NCI-H1930 (cell line): Measurements from ENCODE around the gene LCLAT1.

Experiments
- DNase-seq, 2 experiments: peaks; one replicate each; lab custom pipeline; 2025; lab: John Stamatoyannopoulos, UW

The LCLAT1 gene

GRCh38 chr2:30514848-30515435 is 67.9 kb downstream of the LCLAT1 start:
- DNase-seq = no peak

- DNase-seq = no peak
Measured at GRCh38 chr2:30516166-30516565, 69.1 kb downstream of the LCLAT1 start.

DNA sequence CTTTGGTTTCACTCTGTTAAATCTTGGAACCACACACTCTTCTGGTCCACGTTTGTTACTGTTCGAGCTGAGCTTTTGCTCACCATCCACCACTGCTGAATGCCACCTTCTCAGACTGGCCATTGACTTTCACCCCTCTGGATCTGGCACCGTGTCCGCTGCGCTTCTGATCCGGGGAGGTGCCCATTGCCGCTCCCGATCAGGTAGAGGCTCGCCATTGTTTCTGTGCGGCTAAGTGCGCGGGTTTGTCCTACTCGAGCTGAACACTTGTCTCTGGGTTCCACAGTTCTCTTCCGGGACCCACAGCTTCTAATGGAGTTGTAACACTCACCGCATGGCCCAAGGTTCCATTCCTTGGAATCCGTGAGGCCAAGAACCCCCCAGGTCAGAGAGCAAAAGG is 72.8 kb downstream of the LCLAT1 start:
- no peak for DNase-seq

GRCh38 chr2:30522421-30522820 is 75.4 kb downstream of the LCLAT1 start:
- DNase-seq = no peak

GRCh38 chr2:30527411-30527810 is 80.4 kb downstream of the LCLAT1 start:
- DNase-seq = no peak

DNA sequence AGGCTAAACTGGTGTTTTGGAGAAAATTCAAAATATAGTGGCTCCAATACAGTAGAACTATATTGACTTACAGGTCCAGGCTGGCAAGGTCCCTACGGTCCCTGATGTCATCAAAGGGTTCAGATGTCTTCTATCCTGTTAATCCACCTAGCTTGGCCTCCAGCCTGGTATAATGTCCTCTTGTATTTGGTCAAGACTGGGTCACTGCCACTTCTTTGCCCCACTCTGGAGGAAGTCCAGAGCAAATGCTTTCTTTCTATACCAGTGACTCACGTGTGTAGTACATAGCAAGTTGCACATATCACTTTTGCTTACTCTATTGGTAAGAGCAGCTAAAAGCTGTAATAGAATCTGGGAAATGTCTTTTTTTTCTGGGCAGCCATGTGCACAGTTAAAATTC is 80.8 kb downstream of the LCLAT1 start:
- peak in 1 of 2 experiments; percentile 4 for DNase-seq

GRCh38 chr2:30530346-30530745 is 83.3 kb downstream of the LCLAT1 start:
- no peak for DNase-seq

DNA sequence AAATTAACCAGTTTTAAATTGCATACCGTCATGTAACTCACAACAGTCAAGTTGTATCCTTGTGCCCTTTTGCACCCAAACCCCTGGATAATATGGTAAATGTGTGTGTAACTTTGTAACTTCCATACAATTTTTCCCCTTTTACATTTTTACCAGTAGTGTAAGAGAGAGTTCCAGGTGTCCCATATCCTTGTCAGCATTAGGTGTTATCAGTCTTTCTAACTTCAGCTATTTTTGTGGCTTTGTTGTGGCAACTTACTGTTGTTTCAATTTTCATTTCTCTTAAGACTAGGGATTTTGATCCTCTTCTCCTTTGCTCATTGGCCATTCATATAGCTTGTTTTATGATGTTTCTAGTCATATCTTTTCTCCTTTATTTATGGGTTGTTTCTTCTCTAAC is 94.6 kb downstream of the LCLAT1 start:
- no peak for DNase-seq

GRCh38 chr2:30545875-30546274 is 98.8 kb downstream of the LCLAT1 start:
- no peak for DNase-seq

GRCh38 chr2:30548386-30548785 is 101.3 kb downstream of the LCLAT1 start:
- DNase-seq = no peak

- DNase-seq = no peak
Measured at GRCh38 chr2:30549096-30549495, 102.0 kb downstream of the LCLAT1 start.

DNA sequence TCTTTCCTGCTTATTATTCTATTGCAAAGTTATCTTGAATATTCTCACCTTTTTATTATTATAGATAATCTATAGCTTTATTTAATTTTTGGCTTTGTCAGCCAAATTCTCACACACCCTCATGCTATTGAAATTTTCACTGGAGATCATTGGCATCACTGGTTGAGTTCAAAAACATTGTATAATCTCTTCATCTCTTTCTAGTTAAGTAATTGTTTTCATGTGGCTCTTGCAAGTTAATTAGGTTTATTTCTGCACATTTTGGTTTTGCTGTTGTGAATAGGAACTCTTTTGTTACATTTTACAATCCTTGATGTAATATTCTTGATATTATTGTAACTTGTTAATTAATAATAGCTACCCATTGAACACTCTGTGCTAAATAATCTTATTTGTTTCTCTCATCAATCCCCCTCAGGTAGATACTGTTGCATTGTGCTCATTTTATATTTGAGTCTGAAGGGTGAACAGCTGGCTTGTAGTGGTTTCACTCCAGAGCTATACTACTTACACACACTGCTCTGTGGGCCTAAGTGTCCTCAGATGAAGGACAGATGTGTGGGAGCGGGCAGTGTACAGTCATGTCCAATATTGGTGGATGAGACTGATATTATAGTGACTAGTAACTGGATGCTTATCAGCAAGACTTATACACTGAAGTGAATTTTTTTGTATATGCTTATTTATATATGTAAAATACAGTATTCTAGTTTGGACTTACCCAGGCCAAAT is 112.7 kb downstream of the LCLAT1 start:
- no peak for DNase-seq

DNA sequence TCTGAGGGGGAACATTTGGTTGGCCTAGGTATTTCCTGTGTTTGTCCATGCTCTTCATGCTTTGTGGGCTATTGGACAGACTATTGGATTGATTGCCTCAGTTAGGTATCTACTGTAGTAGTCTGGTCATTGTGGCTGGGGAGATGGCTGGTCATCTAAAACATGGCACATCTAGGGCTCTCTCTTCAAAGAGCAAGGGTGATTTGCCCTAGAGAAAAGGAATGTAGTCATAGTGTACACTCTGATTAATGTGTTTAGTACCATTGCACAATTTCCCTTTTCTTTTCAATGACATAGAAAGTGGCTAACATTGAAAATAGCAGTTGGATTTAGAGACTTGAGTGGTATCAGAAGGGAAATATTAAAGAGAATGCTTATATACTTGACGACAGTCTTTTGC is 114.3 kb downstream of the LCLAT1 start:
- DNase-seq = no peak

DNA sequence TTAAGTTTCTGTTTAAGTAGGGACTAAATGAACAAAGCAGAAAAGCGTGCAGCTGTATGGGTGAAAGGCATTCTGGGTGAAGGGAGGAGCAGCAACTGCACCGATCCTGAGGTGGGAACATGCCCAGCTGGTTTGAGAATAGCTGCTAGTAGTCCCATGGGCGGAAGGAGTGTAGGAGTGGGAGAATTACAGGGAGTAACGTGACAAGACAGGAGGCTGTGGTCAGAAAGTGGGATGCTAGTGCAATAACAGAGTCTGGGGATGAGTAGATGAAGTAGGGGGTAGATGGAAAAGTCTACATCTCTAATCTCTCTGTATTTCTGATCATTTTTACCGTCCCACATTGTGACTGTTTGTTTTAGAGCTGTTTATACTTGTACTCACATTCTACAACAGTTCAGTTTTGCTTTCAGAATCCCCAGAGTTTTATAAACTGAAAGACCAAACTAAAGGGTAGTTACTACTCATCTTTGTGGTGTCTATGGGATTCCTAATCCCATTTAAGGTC is 118.9 kb downstream of the LCLAT1 start:
- DNase-seq = no peak

DNA sequence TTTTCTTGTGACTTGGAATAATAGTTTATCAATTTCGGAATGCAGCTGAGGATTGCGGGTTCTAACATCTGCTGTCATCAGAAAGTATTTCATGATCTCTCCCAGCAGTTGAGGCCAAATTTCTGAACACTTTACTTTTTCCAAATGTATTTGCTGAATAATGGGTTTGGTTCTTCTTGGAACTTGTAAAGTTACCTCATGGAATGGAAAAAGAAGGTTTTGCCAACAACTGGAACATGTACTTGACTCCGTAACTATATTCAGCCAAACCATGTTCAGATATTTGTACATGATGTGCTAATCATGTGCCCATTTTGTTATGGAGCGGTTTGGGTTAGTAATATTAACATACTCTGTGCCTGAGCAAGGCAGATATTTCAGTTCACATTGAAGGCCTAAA is 119.6 kb downstream of the LCLAT1 start:
- no peak for DNase-seq

DNA sequence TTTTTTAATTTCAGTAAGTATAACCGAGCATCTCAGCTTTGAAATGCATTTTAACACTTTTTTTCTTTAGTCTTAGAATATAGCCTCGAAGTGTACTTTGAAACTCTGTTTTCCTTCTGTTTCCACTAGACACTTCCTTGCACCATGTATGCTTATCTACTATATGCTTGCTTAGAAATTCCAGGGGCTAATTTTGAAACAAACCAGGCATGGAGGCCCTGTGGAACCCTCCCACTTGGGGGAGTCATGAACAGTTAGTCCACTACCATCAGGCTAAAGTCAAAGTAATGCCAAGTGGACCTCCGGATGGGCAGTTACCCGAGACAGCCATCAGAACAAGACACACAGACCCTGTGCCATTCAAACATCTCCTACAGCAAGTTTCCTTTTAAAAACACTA is 120.3 kb downstream of the LCLAT1 start:
- no peak for DNase-seq

DNA sequence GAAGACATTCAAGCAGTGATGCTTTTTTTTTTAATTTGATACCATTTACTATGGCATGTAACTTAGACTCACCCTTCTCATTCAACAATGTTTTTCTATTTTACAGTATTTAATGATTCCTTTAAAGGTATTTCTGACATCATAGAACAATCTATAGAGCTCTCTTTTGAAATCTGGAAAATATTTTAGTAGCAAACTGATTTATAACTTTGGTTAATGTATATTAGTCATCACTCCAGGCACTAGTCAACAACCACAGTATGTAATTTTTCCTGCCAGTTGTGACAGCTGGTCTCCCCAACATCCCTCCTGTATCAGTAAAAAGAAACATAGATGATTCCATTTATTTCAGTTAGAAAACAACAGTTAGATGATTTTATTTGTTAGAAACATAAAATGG is 122.9 kb downstream of the LCLAT1 start:
- no peak for DNase-seq

DNA sequence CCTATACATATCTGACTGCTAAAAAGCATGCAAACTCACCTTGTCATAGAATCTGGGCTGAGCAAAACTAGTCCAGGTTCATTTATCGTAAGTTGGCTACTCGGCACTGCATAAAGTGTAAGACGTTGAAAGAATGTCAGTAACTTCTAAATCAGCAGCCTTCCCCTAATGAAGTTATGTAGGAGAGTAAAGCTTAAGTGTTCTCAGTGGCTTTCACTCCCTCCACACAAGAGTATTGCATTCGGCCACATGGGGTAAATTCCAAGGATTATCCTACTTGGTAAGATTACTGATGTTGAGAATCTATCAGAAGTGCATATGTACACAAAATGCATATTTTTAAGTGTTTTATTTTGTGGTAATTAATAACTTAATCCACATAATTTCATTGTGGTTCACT is 130.1 kb downstream of the LCLAT1 start:
- DNase-seq = no peak

GRCh38 chr2:30580391-30580790 is 133.3 kb downstream of the LCLAT1 start:
- no peak for DNase-seq

- DNase-seq = no peak
Measured at GRCh38 chr2:30582521-30582920, 135.5 kb downstream of the LCLAT1 start.

GRCh38 chr2:30583204-30583749 is 136.2 kb downstream of the LCLAT1 start:
- no peak for DNase-seq

DNA sequence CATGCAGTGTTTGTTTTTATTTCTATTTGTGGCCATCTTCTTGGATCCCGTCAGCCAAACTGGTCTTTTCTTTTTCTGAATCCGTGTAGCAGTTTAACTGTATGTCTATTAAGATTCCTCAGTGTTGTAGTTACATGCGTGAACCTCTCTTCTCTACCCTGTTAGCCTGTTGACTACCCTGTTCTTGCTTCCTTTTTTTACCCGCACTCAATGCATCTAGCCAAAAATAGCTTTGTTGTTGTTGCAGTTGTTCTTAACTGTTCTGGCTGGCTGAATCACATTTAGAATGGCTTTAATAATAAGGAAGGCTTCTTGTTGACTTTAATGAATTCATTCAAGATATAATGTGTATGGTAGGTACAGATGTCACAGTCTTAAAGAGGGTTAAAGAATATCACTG is 137.1 kb downstream of the LCLAT1 start:
- no peak for DNase-seq

DNA sequence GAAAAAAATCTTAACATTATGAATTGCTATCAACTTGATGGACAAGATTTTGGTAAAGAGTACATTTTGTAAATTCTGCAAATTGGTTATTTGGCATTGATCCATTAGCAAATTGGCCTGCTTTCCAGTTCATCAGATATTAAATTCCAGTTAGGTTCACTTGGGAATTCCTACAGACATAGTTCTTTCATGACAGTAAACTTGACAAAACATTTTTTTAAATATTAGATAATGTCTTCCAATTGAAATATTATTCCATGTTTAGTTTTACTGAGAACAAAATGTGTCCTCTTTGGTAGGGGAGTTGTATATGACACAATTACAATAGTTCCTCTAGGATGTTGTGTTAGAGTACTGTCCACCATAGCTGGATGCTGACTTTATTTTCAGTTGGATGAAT is 141.9 kb downstream of the LCLAT1 start:
- DNase-seq = no peak

GRCh38 chr2:30590407-30590806 is 143.4 kb downstream of the LCLAT1 start:
- DNase-seq = no peak
